HG03060 (cell line): ENCODE data around the gene SLC46A3.
A peak's percentile ranks its signal among the peaks of the same experiment; 100 is the strongest.
"Not testable (repeated sequence)": the region's sequence is repeated elsewhere in the genome, so short reads cannot be mapped to it uniquely, and the experiment has no call there.

Source experiments
- ATAC-seq: cut with Tn5 transposase; IDR thresholded peaks from one replicate; pipeline ENCODE4 v1.9.1; 2021; ENCODE audit warnings: low read depth, moderate number of reproducible peaks; ENCODE audit not compliant: unreplicated experiment

The SLC46A3 gene

GRCh38 chr13:28735481-28736029, 16.8 kb upstream of the SLC46A3 start:
- no peak for ATAC-seq

- ATAC-seq: no peak
Observed at GRCh38 chr13:28734906-28735305, 16.1 kb upstream of the SLC46A3 start.

DNA sequence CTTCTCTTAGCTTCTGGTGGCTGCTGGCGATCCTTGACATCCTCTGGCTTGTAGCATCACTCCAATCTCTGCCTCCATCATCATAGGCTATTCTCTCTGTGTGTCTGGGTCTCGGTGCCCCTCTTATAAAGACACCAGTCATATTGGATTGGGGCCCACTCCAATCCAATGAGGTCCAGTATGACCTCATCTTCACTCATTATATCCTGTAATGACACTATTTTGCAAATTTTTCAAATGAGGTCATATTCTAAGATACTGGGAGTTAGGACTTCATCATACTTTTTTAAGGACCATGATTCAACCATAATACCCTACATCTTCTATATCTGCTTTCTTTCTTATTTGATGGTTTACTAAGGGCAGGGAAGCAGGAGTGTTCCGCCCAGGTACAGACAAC, 12.0 kb upstream of the SLC46A3 start:
- ATAC-seq: no peak

- ATAC-seq: no peak
Observed at GRCh38 chr13:28729541-28729940, 10.8 kb upstream of the SLC46A3 start.

DNA sequence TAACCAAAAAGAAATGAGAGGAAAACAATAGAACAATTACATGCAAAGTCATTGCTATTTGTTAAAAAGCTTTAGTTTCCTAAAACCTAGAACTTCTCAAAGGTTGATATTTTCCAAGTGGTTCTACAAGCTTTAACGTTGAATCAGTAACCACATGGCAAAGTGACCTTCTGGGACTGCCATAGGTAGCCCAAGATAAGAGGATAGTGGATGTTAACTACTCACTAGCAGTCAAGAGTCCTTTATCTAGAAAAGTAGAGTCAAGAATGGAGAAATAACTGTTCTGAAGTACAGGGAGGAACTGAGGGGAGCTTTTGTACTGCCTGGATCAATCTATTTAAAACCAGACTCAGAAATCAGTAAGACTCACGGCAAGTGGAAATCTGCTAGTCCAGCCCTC, 9.9 kb upstream of the SLC46A3 start:
- no peak for ATAC-seq

- ATAC-seq: no peak
Observed at GRCh38 chr13:28725046-28725610, 6.4 kb upstream of the SLC46A3 start.

DNA sequence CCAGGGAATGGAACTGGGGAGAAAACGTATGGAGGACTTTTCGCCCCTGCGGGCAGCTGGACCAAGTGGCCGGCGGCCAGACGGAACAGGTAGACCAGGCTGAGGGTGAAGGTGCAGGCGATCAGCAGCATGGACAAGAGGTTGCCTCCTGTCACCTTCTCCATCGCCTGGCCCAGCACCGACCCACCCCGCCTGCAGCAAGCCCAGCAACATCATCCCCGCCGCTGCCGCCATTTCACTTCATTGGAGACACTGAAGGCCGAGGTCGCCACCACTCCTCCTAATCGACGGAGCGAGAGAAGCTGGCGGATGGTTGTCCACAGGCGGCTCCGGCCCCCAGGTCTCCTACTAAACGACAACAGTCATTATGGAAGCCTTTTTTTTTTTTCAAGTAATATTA, 5.0 kb upstream of the SLC46A3 start:
- ATAC-seq: no peak

- ATAC-seq: no peak
Observed at GRCh38 chr13:28719227-28720055, 671 bp upstream of the SLC46A3 start.

GRCh38 chr13:28718196-28718542, 601 bp downstream of the SLC46A3 start:
- ATAC-seq: no peak

GRCh38 chr13:28717170-28717569, 1.6 kb downstream of the SLC46A3 start:
- ATAC-seq: no peak

- no peak for ATAC-seq
Observed at GRCh38 chr13:28716511-28716910, 2.3 kb downstream of the SLC46A3 start.

DNA sequence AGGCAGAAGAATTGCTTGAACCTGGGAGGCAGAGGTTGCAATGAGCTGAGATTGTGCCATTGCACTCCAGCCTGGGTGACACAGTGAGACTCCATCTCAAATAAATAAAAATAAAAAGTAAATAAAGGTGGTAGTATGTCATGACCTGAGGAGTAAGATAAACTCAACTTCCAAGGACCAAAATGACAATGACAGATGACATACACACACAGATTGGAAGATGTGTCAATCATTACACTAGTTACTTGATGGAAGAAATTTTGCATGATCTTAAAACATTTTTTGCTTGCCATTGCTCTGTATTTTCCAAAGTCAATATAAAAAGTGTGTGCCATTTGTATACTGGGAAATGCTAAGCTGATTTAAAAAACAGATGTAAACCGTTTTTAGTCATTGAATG, 4.1 kb downstream of the SLC46A3 start:
- no peak for ATAC-seq

DNA sequence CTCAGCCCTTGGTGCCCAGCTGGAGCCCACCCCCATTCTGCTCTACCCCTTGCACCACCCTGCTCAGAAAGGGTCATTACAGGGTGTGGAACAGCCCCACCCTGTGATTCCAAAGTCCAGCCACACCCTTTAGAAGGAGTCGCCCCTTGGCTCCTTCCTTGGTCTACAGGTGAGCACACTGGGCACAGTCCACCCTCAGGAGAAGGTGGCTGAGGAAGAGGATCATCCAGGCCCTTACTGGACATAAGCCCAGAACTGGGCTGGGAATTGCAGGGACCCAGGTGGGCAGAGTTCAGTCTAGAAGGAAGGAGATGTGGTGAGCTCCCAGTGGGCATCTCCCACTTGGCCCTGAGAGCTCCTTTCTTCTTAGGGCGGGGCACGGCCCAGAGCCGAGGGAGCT, 8.6 kb downstream of the SLC46A3 start:
- no peak for ATAC-seq

DNA sequence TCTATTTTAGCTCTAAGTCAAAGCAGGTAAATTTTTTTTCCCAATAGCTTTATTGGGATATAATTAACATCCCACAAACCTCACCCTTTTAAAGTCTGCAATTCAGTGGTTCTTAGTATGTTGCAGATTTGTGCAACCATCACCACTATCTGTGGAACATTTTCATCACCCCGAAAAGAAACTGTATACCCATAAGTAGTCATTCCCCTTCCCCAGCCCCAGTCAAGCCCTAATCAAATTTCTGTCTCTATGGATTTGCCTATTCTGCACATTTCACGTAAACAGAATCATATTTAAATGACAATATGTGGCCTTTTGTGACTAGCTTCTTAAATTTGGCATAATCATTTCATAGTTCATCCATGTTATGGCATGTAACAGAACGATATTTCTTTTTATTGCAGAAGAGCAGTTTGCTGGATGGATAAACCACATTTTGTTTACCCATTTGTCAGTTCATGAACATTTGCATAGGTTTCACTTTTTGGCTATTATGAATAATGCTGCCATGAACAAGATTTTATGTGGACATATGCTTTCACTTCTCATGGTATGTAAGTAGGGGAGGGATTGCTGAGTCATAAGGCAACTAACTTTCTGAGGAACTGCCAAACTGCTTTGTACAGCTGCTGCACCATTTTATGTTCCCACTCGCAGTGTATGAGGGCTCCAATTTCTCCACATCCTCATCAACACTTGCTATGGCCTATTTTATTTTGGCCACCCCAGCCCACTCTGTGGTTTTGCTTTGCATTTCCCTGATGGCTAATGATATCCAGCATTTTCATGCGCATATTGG, 10.9 kb downstream of the SLC46A3 start:
- peak; percentile 98 for ATAC-seq

DNA sequence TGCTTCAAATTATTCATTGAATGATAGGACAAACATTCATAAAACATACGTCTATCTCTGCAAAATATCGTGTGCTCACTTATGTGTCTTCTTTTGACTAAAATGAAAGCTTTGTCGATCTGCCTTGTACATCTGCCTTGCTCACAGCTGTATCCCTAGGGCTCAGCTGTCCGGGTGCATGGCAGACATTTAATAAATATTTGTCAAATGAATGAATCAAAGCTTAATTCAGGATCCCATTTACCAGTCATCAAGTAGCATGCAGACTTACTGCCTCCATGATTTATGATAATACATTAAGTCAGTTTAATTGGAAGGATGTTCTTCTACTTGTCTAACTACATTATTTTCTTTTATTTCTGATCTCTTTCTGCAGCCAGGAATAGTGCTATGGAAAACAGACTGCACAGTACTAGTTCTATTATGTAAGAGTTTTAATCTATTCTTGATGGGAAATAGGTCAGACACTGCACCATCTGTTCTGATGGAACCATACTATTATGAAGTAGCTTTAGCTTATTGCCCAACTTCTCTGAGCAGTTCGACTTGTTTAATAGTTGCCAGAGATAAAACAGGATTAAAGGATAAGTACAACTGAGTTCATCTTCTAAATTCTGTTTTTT, 13.2 kb downstream of the SLC46A3 start:
- ATAC-seq: no peak

DNA sequence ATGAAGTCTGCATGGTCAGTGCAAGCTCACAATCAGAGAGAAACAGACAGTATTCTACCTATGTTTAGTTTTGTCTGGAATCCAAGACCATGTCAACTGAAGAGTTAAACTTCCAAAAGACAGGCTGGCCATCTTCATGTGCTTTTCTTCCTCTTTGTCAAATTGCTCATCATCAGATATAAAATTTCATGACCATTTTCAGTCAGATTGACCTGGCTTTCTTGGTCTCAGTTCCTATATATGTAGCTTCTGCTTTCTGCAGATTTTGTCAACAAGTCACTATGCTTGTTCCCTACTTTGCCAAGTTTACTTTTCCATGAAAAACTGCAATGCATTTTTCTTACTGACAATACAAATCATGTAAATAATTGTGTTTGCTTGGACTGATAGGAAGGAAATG, 13.9 kb downstream of the SLC46A3 start:
- no peak for ATAC-seq

DNA sequence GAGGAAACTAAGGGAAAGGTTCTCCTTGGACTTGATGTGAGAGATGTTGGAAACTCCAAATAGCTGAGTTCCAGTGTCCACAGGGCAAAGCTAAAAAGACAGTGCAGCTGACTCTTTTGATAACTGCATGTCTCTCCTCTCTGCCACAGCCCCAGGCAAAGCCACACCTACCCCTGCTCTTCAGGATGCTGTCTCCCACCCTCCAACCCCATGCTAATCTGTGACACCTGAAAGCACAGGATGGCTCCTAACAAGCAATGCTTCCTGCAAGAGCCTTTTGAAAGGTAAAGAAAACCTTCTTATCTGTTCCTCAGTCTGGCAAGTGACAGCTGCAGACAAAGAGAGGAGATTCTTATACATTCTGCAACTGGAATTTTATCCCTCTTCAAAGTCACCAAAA, 14.5 kb downstream of the SLC46A3 start:
- no peak for ATAC-seq

- no peak for ATAC-seq
Observed at GRCh38 chr13:28699246-28699645, 19.5 kb downstream of the SLC46A3 start.

GRCh38 chr13:28697441-28697840, 21.3 kb downstream of the SLC46A3 start:
- no peak for ATAC-seq

DNA sequence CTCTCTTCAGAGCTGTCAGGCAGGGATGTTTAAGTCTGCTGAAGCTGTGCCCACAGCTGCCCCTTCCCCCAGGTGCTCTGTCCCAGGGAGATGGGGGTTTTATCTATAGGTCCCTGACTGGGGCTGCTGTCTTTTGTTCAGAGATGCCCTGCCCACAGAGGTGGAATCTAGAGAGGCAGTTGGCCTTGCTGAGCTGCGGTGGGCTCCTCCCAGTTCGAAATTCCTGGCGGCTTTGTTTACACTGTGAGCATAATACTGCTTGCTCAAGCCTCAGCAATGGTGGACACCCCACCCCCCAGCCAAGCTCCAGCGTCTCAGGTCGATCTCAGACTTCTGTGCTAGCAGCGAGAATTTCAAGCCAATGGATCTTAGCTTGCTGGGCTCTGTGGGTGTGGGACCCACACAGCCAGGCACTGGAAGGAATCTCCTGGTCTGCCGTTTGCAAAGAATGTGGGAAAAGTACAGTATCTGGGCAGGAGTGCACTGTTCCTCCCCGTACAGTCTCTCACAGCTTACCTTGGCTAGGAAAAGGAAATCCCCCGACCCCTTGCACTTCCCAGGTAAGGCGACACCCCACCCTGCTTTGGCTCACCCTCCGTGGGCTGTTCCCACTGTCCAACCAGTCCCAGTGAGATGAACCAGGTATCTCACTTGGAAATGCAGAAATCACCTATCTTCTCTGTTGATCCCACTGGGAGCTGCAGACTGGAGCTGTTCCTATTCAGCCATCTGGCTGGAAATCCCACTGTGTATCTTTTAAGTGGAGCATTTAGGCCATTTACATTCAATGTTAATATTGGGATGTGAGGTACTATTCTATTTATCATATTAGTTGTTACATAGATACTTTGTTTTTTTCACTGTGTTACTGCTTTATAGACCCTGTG, 24.9 kb downstream of the SLC46A3 start:
- not testable (repeated sequence) for ATAC-seq
